NCI-H82 treated with DMSO at 0.1 percent for 48 hours (cell line): ENCODE results near the gene ACAN.

ENCODE experiments used
- DNase-seq: peaks from one replicate; lab custom pipeline; 2025; ENCODE audit not compliant: unreplicated experiment; lab: John Stamatoyannopoulos, UW

Gene ACAN

GRCh38 chr15:88876573-88876972 lies 73.3 kb downstream of the ACAN start:
- no peak for DNase-seq

GRCh38 chr15:88877415-88877814 lies 74.2 kb downstream of the ACAN start:
- no peak for DNase-seq

- DNase-seq, result no peak
Measured at GRCh38 chr15:88877906-88878305, 74.7 kb downstream of the ACAN start.

- peak; percentile 4 for DNase-seq
Measured at GRCh38 chr15:88878720-88879184, 75.5 kb downstream of the ACAN start.

- no peak for DNase-seq
Measured at GRCh38 chr15:88880944-88881740, 77.9 kb downstream of the ACAN start.

- no peak for DNase-seq
Measured at GRCh38 chr15:88881775-88882174, 78.5 kb downstream of the ACAN start.

GRCh38 chr15:88882785-88883184 lies 79.5 kb downstream of the ACAN start:
- no peak for DNase-seq

GRCh38 chr15:88887068-88887580 lies 83.9 kb downstream of the ACAN start:
- DNase-seq, result no peak

- DNase-seq, result no peak
Measured at GRCh38 chr15:88888719-88889118, 85.5 kb downstream of the ACAN start.

- DNase-seq, result no peak
Measured at GRCh38 chr15:88890495-88890894, 87.3 kb downstream of the ACAN start.

- DNase-seq, result no peak
Measured at GRCh38 chr15:88891540-88892254, 88.5 kb downstream of the ACAN start.

GRCh38 chr15:88894348-88894818 lies 91.1 kb downstream of the ACAN start:
- DNase-seq, result peak; percentile 34

GRCh38 chr15:88894819-88895767 lies 91.9 kb downstream of the ACAN start, which contains the start of gene HAPLN3:
Gene HAPLN3 (minus strand): TSS chr15:88895544. CDS start chr15:88887298, 8,246 bp downstream.
- DNase-seq, result no peak

GRCh38 chr15:88896333-88897033 lies 93.2 kb downstream of the ACAN start:
- no peak for DNase-seq

- no peak for DNase-seq
Measured at GRCh38 chr15:88897142-88897455, 93.9 kb downstream of the ACAN start.

GRCh38 chr15:88897456-88898194 lies 94.4 kb downstream of the ACAN start:
- DNase-seq, result peak; percentile 56

- no peak for DNase-seq
Measured at GRCh38 chr15:88898736-88899135, 95.5 kb downstream of the ACAN start.

GRCh38 chr15:88899251-88899650 lies 96.0 kb downstream of the ACAN start:
- no peak for DNase-seq

- DNase-seq, result no peak
Measured at GRCh38 chr15:88900309-88900981, 97.2 kb downstream of the ACAN start.
